NCI-H1436 treated with DMSO at 0.1 percent for 48 hours (cell line): ENCODE results near the gene ATL3.
"Not testable (repeated sequence)": the region's sequence is repeated elsewhere in the genome, so short reads cannot be mapped to it uniquely, and the experiment has no call there.

Experiments used
- DNase-seq: peaks from one replicate; lab custom pipeline; 2025; lab: John Stamatoyannopoulos, UW

ATL3 gene

GRCh38 chr11:63586451-63587166 lies 84.6 kb downstream of the ATL3 start:
- no peak for DNase-seq

GRCh38 chr11:63583357-63583677 lies 87.9 kb downstream of the ATL3 start:
- no peak for DNase-seq

GRCh38 chr11:63581224-63581623 lies 90.0 kb downstream of the ATL3 start:
- not testable (repeated sequence) for DNase-seq

GRCh38 chr11:63578882-63579281 lies 92.3 kb downstream of the ATL3 start:
- not testable (repeated sequence) for DNase-seq

GRCh38 chr11:63574856-63575602 lies 96.1 kb downstream of the ATL3 start:
- DNase-seq: no peak
